Uterus (tissue), 2 donors: ENCODE results near the gene ACSL3.

Source experiments
- CTCF ChIP-seq, 4 experiments: fragments of 200-600 bp in 2 of 4; fragments of 450-650 bp in 2 of 4; sonication (generic) in 2 of 4; IDR thresholded peaks; one replicate each; pipeline ENCODE4 v1.5.1; 2016 to 2019; ENCODE audit warnings: antibody characterized with exemption in 4 of 4, mild to moderate bottlenecking in 2 of 4, moderate library complexity in 1 of 4
- POLR2A ChIP-seq, 2 donors: fragments of 450-650 bp; IDR thresholded peaks; one replicate each; pipeline ENCODE4 v1.6.1; 2016; ENCODE audit warnings: antibody characterized with exemption in 2 of 2, mild to moderate bottlenecking in 1 of 2, moderate library complexity in 1 of 2

GRCh38 chr2:222942977-222943376 lies 82.1 kb downstream of the ACSL3 start:
- TF ChIP-seq POLR2A (IDR thresholded peaks at IDR 0.05) (no peak), CTCF (IDR thresholded peaks at IDR 0.05) (no peak)
